K562 (cell line): ENCODE measurements around the gene AGAP1. TPM values are rescaled to one million over a fixed set of nuclear protein-coding genes. Genes with fewer than 3 reads are reported as not detected.

Experiments used
- ATAC-seq: fragments of 200-7000 bp; cut with Tn5 transposase; 3 replicates; pipeline ENCODE4 v1.9.1; 2020; ENCODE audit warnings: moderate library complexity
- BruUV-seq: library from RNA; stranded (reverse); fragments of 400-500 nt; replicated peaks from 2 replicates; lab custom pipeline; 2021; lab: Mats Ljungman, UMichigan
- CTCF ChIA-PET: fragments of 300-600 bp; formaldehyde crosslinking; extraction: SDS; loops from one replicate; lab custom pipeline; 2021; ENCODE audit warnings: low intra/inter-chr PET ratio; lab: Yijun Ruan, JAX
- POLR2A ChIA-PET: fragments of 300-600, 350-650 bp; sonication (Branson Sonifier 250); formaldehyde crosslinking; extraction: SDS; loops from one replicate; lab custom pipeline; 2021; ENCODE audit warnings: antibody characterized with exemption, inconsistent platforms; lab: Yijun Ruan, JAX
- DNase-seq, 4 experiments: peaks; one replicate each; pipeline versions ENCODE4 v3.0.0 to v3.0.0-alpha.2; 2011 to 2018; ENCODE audit warnings: low spot score in 3 of 4, mixed read lengths in 3 of 4; ENCODE audit errors: extremely low read depth in 1 of 4
- FAIRE-seq: peaks from 2 replicates; lab custom pipeline; 2011; peaks lifted over from hg19 to GRCh38; lab: Jason Lieb, UNC
- H2AFZ ChIP-seq: 2 replicates; pipeline ENCODE4 v1.6.0; 2011; ENCODE audit warnings: low read depth, low read length, control low read depth, inconsistent platforms
- H3K27ac ChIP-seq: fragments of 200-600 bp; 3 replicates; pipeline ENCODE4 v1.8.0; 2011; ENCODE audit warnings: low read depth, mild to moderate bottlenecking, control low read depth, inconsistent platforms, low read length, moderate library complexity, mixed read lengths; ENCODE audit errors: extremely low read depth
- H3K27me3 ChIP-seq, 2 experiments: fragments of 300-600 bp in 1 of 2; 2 replicates in 1 of 2; 3 replicates in 1 of 2; pipeline versions ENCODE4 v1.6.0 to v1.8.0; 2011; ENCODE audit warnings: inconsistent platforms in 2 of 2, low read length in 2 of 2, mild to moderate bottlenecking in 1 of 2, mixed read lengths in 1 of 2, moderate library complexity in 1 of 2; ENCODE audit not compliant: control insufficient read depth in 2 of 2, insufficient read depth in 2 of 2
- H3K36me3 ChIP-seq: fragments of 300-600 bp; 3 replicates; pipeline ENCODE4 v1.8.0; 2011; ENCODE audit warnings: mild to moderate bottlenecking, low read length, inconsistent platforms; ENCODE audit not compliant: control insufficient read depth, insufficient read depth
- H3K4me1 ChIP-seq, 2 experiments: fragments of 200-600 bp in 1 of 2; replicated peaks in 1 of 2; 2 replicates in 1 of 2; 3 replicates in 1 of 2; pipeline versions ENCODE4 v1.5.1 to v1.8.0; 2011; ENCODE audit warnings: inconsistent platforms in 2 of 2, low read length in 2 of 2, mild to moderate bottlenecking in 1 of 2, mixed read lengths in 1 of 2, moderate library complexity in 1 of 2; ENCODE audit not compliant: control insufficient read depth in 2 of 2, insufficient read depth in 2 of 2
- H3K4me2 ChIP-seq: 2 replicates; pipeline ENCODE4 v1.6.1; 2011; ENCODE audit warnings: low read length, control low read depth, inconsistent platforms, mixed read lengths; ENCODE audit not compliant: insufficient read depth
- H3K4me3 ChIP-seq: fragments of 200-600 bp; sonication (generic), shearing (Covaris generic); 2 replicates; pipeline ENCODE4 v1.5.1; 2016; ENCODE audit warnings: control low read depth, inconsistent platforms
- H3K79me2 ChIP-seq: fragments of 200-600 bp; 3 replicates; pipeline ENCODE4 v1.8.0; 2011; ENCODE audit warnings: low read length, inconsistent platforms; ENCODE audit not compliant: control insufficient read depth, insufficient read depth
- H3K9ac ChIP-seq, 2 experiments: 2 replicates each; pipeline versions ENCODE4 v1.6.0 to v1.6.1; 2011; ENCODE audit warnings: low read depth in 2 of 2, low read length in 2 of 2, control low read depth in 1 of 2, inconsistent platforms in 1 of 2, mild to moderate bottlenecking in 1 of 2, mixed read lengths in 1 of 2; ENCODE audit not compliant: insufficient read depth in 1 of 2
- H3K9me1 ChIP-seq: one replicate; pipeline ENCODE4 v1.6.0; 2011; ENCODE audit warnings: inconsistent platforms, mild to moderate bottlenecking, low read length, moderate library complexity; ENCODE audit not compliant: control insufficient read depth, insufficient read depth
- H3K9me3 ChIP-seq: replicated peaks from 2 replicates; pipeline ENCODE4 v1.5.1; 2011; ENCODE audit warnings: low read depth, low read length, inconsistent platforms; ENCODE audit not compliant: control insufficient read depth, insufficient read depth
- H4K20me1 ChIP-seq: replicated peaks from 2 replicates; pipeline ENCODE4 v1.6.1; 2011; ENCODE audit warnings: low read length, inconsistent platforms, mixed read lengths; ENCODE audit not compliant: control insufficient read depth, insufficient read depth
- ARID2 ChIP-seq: fragments of 450-650 bp; IDR thresholded peaks from 2 replicates; pipeline ENCODE4 v1.6.1; 2017; ENCODE audit warnings: antibody characterized with exemption, mild to moderate bottlenecking
- CXXC5 ChIP-seq: fragments of 250-450 bp; sonication (Bioruptor Pico); IDR thresholded peaks from 2 replicates; pipeline ENCODE4 v1.8.0; 2022; ENCODE audit warnings: inconsistent platforms, mild to moderate bottlenecking, moderate library complexity
- HMG20A ChIP-seq: fragments of 450-650 bp; formaldehyde crosslinking; conservative IDR thresholded peaks from 2 replicates; pipeline ENCODE4 v1.4.0; 2020; ENCODE audit warnings: mild to moderate bottlenecking, mixed read lengths
- NFIC ChIP-seq: fragments of 450-650 bp; IDR thresholded peaks from 2 replicates; pipeline ENCODE4 v1.6.1; 2017; ENCODE audit warnings: mild to moderate bottlenecking, inconsistent platforms
- POLR2G ChIP-seq: fragments of 200-400 bp; formaldehyde crosslinking; IDR thresholded peaks from 2 replicates; pipeline ENCODE4 v1.6.1; 2017; ENCODE audit warnings: low read depth, mild to moderate bottlenecking, antibody characterized with exemption, low read length, moderate library complexity
- SAFB2 ChIP-seq: fragments of 200-400 bp; formaldehyde crosslinking; IDR thresholded peaks from 2 replicates; pipeline ENCODE4 v1.6.1; 2018; ENCODE audit warnings: borderline replicate concordance, low read length, low read depth, moderate library complexity; ENCODE audit not compliant: severe bottlenecking
- SRSF7 ChIP-seq: fragments of 200-400 bp; formaldehyde crosslinking; optimal IDR thresholded peaks from 2 replicates; pipeline ENCODE3; 2017; ENCODE audit warnings: mild to moderate bottlenecking, low read depth, low read length
- TFAP4 ChIP-seq: sonication (generic); formaldehyde crosslinking; IDR thresholded peaks from 2 replicates; pipeline ENCODE4 v1.8.0; 2022; ENCODE audit warnings: missing genetic modification reagents, mild to moderate bottlenecking, moderate library complexity, borderline replicate concordance
- ZBTB49 ChIP-seq: sonication (generic); formaldehyde crosslinking; IDR thresholded peaks from 2 replicates; pipeline ENCODE4 v1.8.0; 2022; ENCODE audit warnings: missing genetic modification reagents, mild to moderate bottlenecking, borderline replicate concordance
- ZNF354B ChIP-seq: fragments of 250-450 bp; sonication (Bioruptor Pico); IDR thresholded peaks from 2 replicates; pipeline ENCODE4 v1.4.0; 2020
- ZNF444 ChIP-seq: fragments of 250-450 bp; sonication (Bioruptor Pico); IDR thresholded peaks from 2 replicates; pipeline ENCODE4 v1.4.0; 2020; ENCODE audit warnings: mild to moderate bottlenecking, moderate library complexity
- WGBS: fragments of 100-300 bp; shearing (Covaris generic); methylation state at CpG from one replicate; pipeline ENCODE4 v1.1.6; 2016; ENCODE audit warnings: low coverage, mixed read lengths; ENCODE audit not compliant: insufficient coverage; ENCODE audit errors: missing lambda C conversion rate; 5-methylcytosine and 5-hydroxymethylcytosine counted together
- in situ Hi-C: fragments of 300-500 bp; cut with MboI; formaldehyde crosslinking; loops from 4 replicates; pipeline ENCODE4 v1.15.0; 2018; ENCODE audit warnings: inconsistent platforms, mixed read lengths
- intact Hi-C: fragments of 100-400 bp; cut with micrococcal nuclease; formaldehyde crosslinking; loops from 2 replicates; pipeline ENCODE4 v1.14.2; 2022
- polyA plus RNA-seq, 8 experiments: library from polyadenylated mRNA; depleted of rRNA in 4 of 8; stranded (reverse) in 5 of 8; unstranded in 3 of 8; fragments of >200 nt; fragmentation: Nextera tagmentation in 2 of 8; fragmentation: Illumina TruSeq in 1 of 8; extraction: Ambion mirVana in 2 of 8; extraction: Trizol in 1 of 8; gene quantifications; 2 replicates each; pipeline versions ENCODE4 v1.2.1 to v1.2.3, GENCODE V29; 2011 to 2014; ENCODE audit warnings: inconsistent platforms in 1 of 8, missing spikeins in 1 of 8
- total RNA-seq, 7 experiments: library from RNA; depleted of rRNA in 6 of 7; stranded (reverse); fragments of >200 nt in 6 of 7; fragmentation: Illumina TruSeq in 2 of 7; extraction: Trizol in 2 of 7; gene quantifications; 2 replicates each; pipeline versions ENCODE4 v1.2.1 to v1.2.3, GENCODE V29; 2011 to 2021; ENCODE audit warnings: low replicate concordance in 1 of 7
- TF ChIP-seq, protein P1 (sequence below): fragments of 250-450 bp; sonication (Bioruptor Pico); IDR thresholded peaks from 2 replicates; pipeline ENCODE4 v1.8.0; 2022; ENCODE audit warnings: inconsistent platforms
- TF ChIP-seq, protein P2 (sequence below): fragments of 250-450 bp; sonication (Bioruptor Pico); IDR thresholded peaks from 2 replicates; pipeline ENCODE4 v1.8.0; 2022; ENCODE audit warnings: moderate library complexity, mild to moderate bottlenecking, inconsistent platforms
- TF ChIP-seq, protein P3 (sequence below): IDR thresholded peaks from 2 replicates; pipeline ENCODE4 v1.6.1; 2011; ENCODE audit not compliant: insufficient read length; ENCODE audit errors: extremely low read depth

Gene AGAP1
- total and polyA plus RNA-seq, 9 of the 15 experiments (the other 6 are each of a cell fraction or from before 2014, with no cell fraction given), result 1.3 to 24.0 (median 10.6) TPM

- H3K9me1 ChIP-seq, result peaks cover 5% of the 10 kb centered on the region
- no peak overlapping the region for H2AFZ ChIP-seq
- H4K20me1 ChIP-seq, result peaks cover 40% of the 10 kb centered on the region
- WGBS, result 91% methylated on average over 20 of the region's 25 CpGs
- intact Hi-C loops (no loop called here), in situ Hi-C loops (no loop called here)
- peaks cover 87% of the 10 kb centered on the region for H3K79me2 ChIP-seq
- H3K27me3 ChIP-seq, result no peaks in the 10 kb centered on the region
- peaks cover 0 to 4% of the 10 kb centered on the region in 2 experiments; a peak in 2 of 5 replicates for H3K4me1 ChIP-seq
- ChIA-PET CTCF (no interaction called here), POLR2A (interaction anchor here (0.6 to 0.9 kb wide), 2 partner anchors 37 to 47 kb away, joined by 3 to 4 read pairs; no protein-coding TSS in a partner anchor)
- FAIRE-seq (no peak), ATAC-seq (no peak), DNase-seq (no peak)
- H3K4me3 ChIP-seq, result no peak overlapping the region
- BruUV-seq, result no TSS peak
- no peaks in the 10 kb centered on the region for H3K36me3 ChIP-seq
- H3K4me2 ChIP-seq, result no peak overlapping the region
- H3K9me3 ChIP-seq, result no peaks in the 10 kb centered on the region
- no peak overlapping the region for H3K27ac ChIP-seq
- H3K9ac ChIP-seq, result peak overlapping the region in 1 of 2 experiments; percentile 52; a peak in 1 of 4 replicates
- TF ChIP-seq NFIC (no peak), ZNF354B (CRISPR knock-in tag) (no peak), POLR2G (no peak), SAFB2 (no peak), SRSF7 (no peak), ZNF444 (CRISPR knock-in tag) (no peak), HMG20A (CRISPR knock-in tag) (no peak), ZBTB49 (CRISPR knock-in tag) (no peak), CXXC5 (no peak), ARID2 (no peak), TFAP4 (CRISPR knock-in tag) (no peak)
- TF ChIP-seq, protein P1, sequence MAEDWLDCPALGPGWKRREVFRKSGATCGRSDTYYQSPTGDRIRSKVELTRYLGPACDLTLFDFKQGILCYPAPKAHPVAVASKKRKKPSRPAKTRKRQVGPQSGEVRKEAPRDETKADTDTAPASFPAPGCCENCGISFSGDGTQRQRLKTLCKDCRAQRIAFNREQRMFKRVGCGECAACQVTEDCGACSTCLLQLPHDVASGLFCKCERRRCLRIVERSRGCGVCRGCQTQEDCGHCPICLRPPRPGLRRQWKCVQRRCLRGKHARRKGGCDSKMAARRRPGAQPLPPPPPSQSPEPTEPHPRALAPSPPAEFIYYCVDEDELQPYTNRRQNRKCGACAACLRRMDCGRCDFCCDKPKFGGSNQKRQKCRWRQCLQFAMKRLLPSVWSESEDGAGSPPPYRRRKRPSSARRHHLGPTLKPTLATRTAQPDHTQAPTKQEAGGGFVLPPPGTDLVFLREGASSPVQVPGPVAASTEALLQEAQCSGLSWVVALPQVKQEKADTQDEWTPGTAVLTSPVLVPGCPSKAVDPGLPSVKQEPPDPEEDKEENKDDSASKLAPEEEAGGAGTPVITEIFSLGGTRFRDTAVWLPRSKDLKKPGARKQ (CRISPR knock-in tag), result no peak
- TF ChIP-seq, protein P2, sequence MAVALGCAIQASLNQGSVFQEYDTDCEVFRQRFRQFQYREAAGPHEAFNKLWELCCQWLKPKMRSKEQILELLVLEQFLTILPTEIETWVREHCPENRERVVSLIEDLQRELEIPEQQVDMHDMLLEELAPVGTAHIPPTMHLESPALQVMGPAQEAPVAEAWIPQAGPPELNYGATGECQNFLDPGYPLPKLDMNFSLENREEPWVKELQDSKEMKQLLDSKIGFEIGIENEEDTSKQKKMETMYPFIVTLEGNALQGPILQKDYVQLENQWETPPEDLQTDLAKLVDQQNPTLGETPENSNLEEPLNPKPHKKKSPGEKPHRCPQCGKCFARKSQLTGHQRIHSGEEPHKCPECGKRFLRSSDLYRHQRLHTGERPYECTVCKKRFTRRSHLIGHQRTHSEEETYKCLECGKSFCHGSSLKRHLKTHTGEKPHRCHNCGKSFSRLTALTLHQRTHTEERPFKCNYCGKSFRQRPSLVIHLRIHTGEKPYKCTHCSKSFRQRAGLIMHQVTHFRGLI (CRISPR knock-in tag), result no peak
- TF ChIP-seq, protein P3, sequence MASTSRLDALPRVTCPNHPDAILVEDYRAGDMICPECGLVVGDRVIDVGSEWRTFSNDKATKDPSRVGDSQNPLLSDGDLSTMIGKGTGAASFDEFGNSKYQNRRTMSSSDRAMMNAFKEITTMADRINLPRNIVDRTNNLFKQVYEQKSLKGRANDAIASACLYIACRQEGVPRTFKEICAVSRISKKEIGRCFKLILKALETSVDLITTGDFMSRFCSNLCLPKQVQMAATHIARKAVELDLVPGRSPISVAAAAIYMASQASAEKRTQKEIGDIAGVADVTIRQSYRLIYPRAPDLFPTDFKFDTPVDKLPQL, result no peak
Observed at GRCh38 chr2:235543851-235544688, 50.2 kb downstream of the AGAP1 start.
